HepG2 (cell line): ENCODE measurements around the gene OSM. TPM values are rescaled to one million over a fixed set of nuclear protein-coding genes. Genes with fewer than 3 reads are reported as not detected.

ENCODE experiments used
- ATAC-seq: fragments of 200-7000 bp; cut with Tn5 transposase; 3 replicates; pipeline ENCODE4 v1.9.1; 2020; ENCODE audit warnings: mild to moderate bottlenecking, moderate library complexity
- BruUV-seq: library from RNA; stranded (reverse); fragments of 400-500 nt; replicated peaks from 2 replicates; lab custom pipeline; 2021; lab: Mats Ljungman, UMichigan
- CTCF ChIA-PET: fragments of 300-600 bp; formaldehyde crosslinking; extraction: SDS; loops from one replicate; lab custom pipeline; 2021; ENCODE audit warnings: low total read pairs, inconsistent platforms, low intra/inter-chr PET ratio; lab: Yijun Ruan, JAX
- POLR2A ChIA-PET: fragments of 350-600 bp; sonication (Branson Sonifier 250); formaldehyde crosslinking; loops from one replicate; lab custom pipeline; 2020; ENCODE audit warnings: antibody characterized with exemption, inconsistent platforms; lab: Yijun Ruan, JAX
- DNase-seq: peaks from one replicate; pipeline ENCODE4 v3.0.0-alpha.2; 2015; ENCODE audit warnings: low spot score
- FAIRE-seq: peaks from 3 replicates; lab custom pipeline; 2011; peaks lifted over from hg19 to GRCh38; lab: Jason Lieb, UNC
- H2AFZ ChIP-seq: one replicate; pipeline ENCODE4 v1.6.1; 2011; ENCODE audit warnings: low read length, inconsistent platforms
- H3K27ac ChIP-seq: fragments of 300-600 bp; 3 replicates; pipeline ENCODE4 v1.8.0; 2011; ENCODE audit warnings: mixed run types, mild to moderate bottlenecking, mixed read lengths, low read length, inconsistent platforms; ENCODE audit not compliant: insufficient read depth; ENCODE audit errors: extremely low read length
- H3K27me3 ChIP-seq, 2 experiments: fragments of 200-600 bp in 1 of 2; 2 replicates in 1 of 2; 3 replicates in 1 of 2; pipeline versions ENCODE4 v1.6.0 to v1.8.0; 2011; ENCODE audit warnings: low read length in 2 of 2, mild to moderate bottlenecking in 2 of 2, moderate library complexity in 2 of 2, inconsistent platforms in 1 of 2; ENCODE audit not compliant: insufficient read depth in 2 of 2, control insufficient read depth in 1 of 2
- H3K36me3 ChIP-seq, 2 experiments: fragments of 200-600 bp in 1 of 2; replicated peaks in 1 of 2; 2 replicates in 1 of 2; 3 replicates in 1 of 2; pipeline versions ENCODE4 v1.5.1 to v1.8.0; 2011; ENCODE audit warnings: low read length in 2 of 2, inconsistent platforms in 1 of 2; ENCODE audit not compliant: insufficient read depth in 2 of 2, control insufficient read depth in 1 of 2
- H3K4me1 ChIP-seq: 2 replicates; pipeline ENCODE4 v1.5.1; 2012; ENCODE audit warnings: low read length, inconsistent platforms; ENCODE audit not compliant: insufficient read depth
- H3K4me2 ChIP-seq: 2 replicates; pipeline ENCODE4 v1.6.0; 2011; ENCODE audit warnings: low read depth, low read length, inconsistent platforms
- H3K4me3 ChIP-seq, 3 experiments: fragments of 200-600 bp in 1 of 3; sonication (generic), shearing (Covaris generic) in 1 of 3; replicated peaks in 1 of 3; 2 replicates each; pipeline ENCODE4 v1.5.1; 2011 to 2016; ENCODE audit warnings: low read length in 3 of 3, inconsistent platforms in 2 of 3, low read depth in 2 of 3, mild to moderate bottlenecking in 2 of 3, control low read depth in 1 of 3, mixed read lengths in 1 of 3; ENCODE audit not compliant: insufficient read depth in 1 of 3
- H3K79me2 ChIP-seq: one replicate; pipeline ENCODE4 v1.6.1; 2011; ENCODE audit warnings: low read length, inconsistent platforms; ENCODE audit not compliant: insufficient read depth
- H3K9ac ChIP-seq: 2 replicates; pipeline ENCODE4 v1.6.0; 2011; ENCODE audit warnings: mild to moderate bottlenecking, low read depth, low read length, inconsistent platforms; ENCODE audit not compliant: insufficient read depth
- H3K9me3 ChIP-seq: 2 replicates; pipeline ENCODE4 v1.5.1; 2012; ENCODE audit warnings: mild to moderate bottlenecking, low read length
- H4K20me1 ChIP-seq: 2 replicates; pipeline ENCODE4 v1.6.0; 2011; ENCODE audit warnings: inconsistent platforms, mild to moderate bottlenecking, low read length, moderate library complexity; ENCODE audit not compliant: insufficient read depth
- ATF4 ChIP-seq, 2 experiments: fragments of 450-650 bp in 1 of 2; sonication (generic) in 1 of 2; formaldehyde crosslinking; IDR thresholded peaks; 2 replicates each; pipeline versions ENCODE4 v1.5.0 to v1.8.0; 2020 to 2022; ENCODE audit warnings: mild to moderate bottlenecking in 1 of 2, missing genetic modification reagents in 1 of 2
- CAMTA2 ChIP-seq: sonication (generic); formaldehyde crosslinking; IDR thresholded peaks from 2 replicates; pipeline ENCODE4 v1.4.0; 2020; ENCODE audit warnings: mild to moderate bottlenecking, missing genetic modification reagents, borderline replicate concordance
- CEBPB ChIP-seq: IDR thresholded peaks from 2 replicates; pipeline ENCODE4 v1.6.1; 2011; ENCODE audit warnings: low read depth, low read length, improper control_type of control experiment, borderline replicate concordance
- CREB1 ChIP-seq, 2 experiments: fragments of 450-650 bp in 1 of 2; IDR thresholded peaks; 2 replicates each; pipeline ENCODE4 v1.6.1; 2016 to 2017; ENCODE audit warnings: control low read depth in 1 of 2, mild to moderate bottlenecking in 1 of 2, missing compliant biosample characterization in 1 of 2, missing genetic modification characterization in 1 of 2
- ELF3 ChIP-seq: IDR thresholded peaks from 2 replicates; pipeline ENCODE4 v1.6.1; 2016; ENCODE audit warnings: missing genetic modification reagents, missing compliant biosample characterization
- FOSL2 ChIP-seq: sonication (generic); formaldehyde crosslinking; IDR thresholded peaks from 2 replicates; pipeline ENCODE4 v1.4.0; 2020; ENCODE audit warnings: missing genetic modification reagents
- KDM2A ChIP-seq: sonication (generic); formaldehyde crosslinking; IDR thresholded peaks from 2 replicates; pipeline ENCODE4 v1.4.0; 2020; ENCODE audit warnings: low read depth, missing genetic modification reagents, borderline replicate concordance
- MAFF ChIP-seq: IDR thresholded peaks from 2 replicates; pipeline ENCODE4 v1.6.1; 2011; ENCODE audit warnings: low read depth, low read length, improper control_type of control experiment
- NFE2 ChIP-seq: sonication (generic); formaldehyde crosslinking; IDR thresholded peaks from 2 replicates; pipeline ENCODE4 v1.4.0; 2020; ENCODE audit warnings: missing genetic modification reagents
- NFE2L2 ChIP-seq: fragments of 150-350 bp; IDR thresholded peaks from 2 replicates; pipeline ENCODE4 v1.6.1; 2014; ENCODE audit warnings: low read length
- ZBTB21 ChIP-seq: sonication (generic); formaldehyde crosslinking; IDR thresholded peaks from 2 replicates; pipeline ENCODE4 v1.4.0; 2020; ENCODE audit warnings: missing genetic modification reagents
- ZNF768 ChIP-seq: sonication (generic); formaldehyde crosslinking; IDR thresholded peaks from 2 replicates; pipeline ENCODE4 v1.4.0; 2020; ENCODE audit warnings: missing genetic modification reagents
- WGBS: methylation state at CpG from one replicate; pipeline ENCODE4 v1.1.6; 2017; ENCODE audit warnings: low lambda C conversion rate; 5-methylcytosine and 5-hydroxymethylcytosine counted together
- in situ Hi-C: cut with HindIII; loops from 2 replicates; pipeline ENCODE4 v1.10.0; 2017; ENCODE audit warnings: low pct_unique_long_range_greater_than_20kb; ENCODE audit not compliant: extremely low pct_ligation_motif_present
- intact Hi-C: fragments of 100-400 bp; cut with micrococcal nuclease; formaldehyde crosslinking; loops from one replicate; pipeline ENCODE4 v1.10.0; 2022; ENCODE audit not compliant: unreplicated experiment
- polyA plus RNA-seq, 8 experiments: library from polyadenylated mRNA; depleted of rRNA in 3 of 8; stranded (reverse) in 7 of 8; unstranded in 1 of 8; fragments of >200 nt; fragmentation: Illumina TruSeq in 4 of 8; extraction: Trizol in 4 of 8; gene quantifications; 2 replicates each; pipeline versions ENCODE4 v1.2.1 to v1.2.3, GENCODE V29; 2011 to 2016; ENCODE audit warnings: low read depth in 4 of 8, missing spikeins in 1 of 8, mixed read lengths in 1 of 8; ENCODE audit not compliant: insufficient read depth in 1 of 8
- total RNA-seq, 5 experiments: library from RNA; depleted of rRNA; stranded (reverse); fragments of >200 nt; fragmentation: Illumina TruSeq; extraction: Trizol; gene quantifications; 2 replicates each; pipeline ENCODE4 v1.2.3, GENCODE V29; 2016; ENCODE audit warnings: low read depth in 1 of 5
- TF ChIP-seq, protein P1 (sequence below): sonication (generic); formaldehyde crosslinking; IDR thresholded peaks from 2 replicates; pipeline ENCODE4 v1.4.0; 2020; ENCODE audit warnings: missing genetic modification reagents

Gene OSM
- total and polyA plus RNA-seq, 2 of the 13 experiments (the other 11 are each of a cell fraction or from before 2014, with no cell fraction given): not detected

DNA sequence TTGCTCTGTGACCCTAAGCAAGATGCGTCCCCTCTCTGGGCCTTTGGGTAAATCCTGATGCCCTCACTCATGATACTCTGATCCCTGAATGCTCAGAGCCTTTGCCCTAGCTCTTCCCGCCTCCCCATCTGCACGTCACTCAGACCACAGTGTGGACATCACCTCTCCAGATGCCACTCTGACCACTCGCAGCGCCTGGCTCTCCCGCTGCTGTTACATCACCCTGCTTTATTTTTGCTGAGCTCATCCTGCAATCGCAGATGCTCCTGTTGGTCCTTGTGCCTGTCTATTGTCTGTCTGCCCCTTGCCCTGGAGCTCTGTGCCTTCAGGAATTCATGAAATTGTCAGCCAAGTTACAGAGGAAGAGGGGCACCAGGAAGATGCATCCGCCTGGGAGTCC is 5.5 kb downstream of the OSM start:
- H3K4me2 ChIP-seq: no peak overlapping the region
- DNase-seq: peak; percentile 41
- intact Hi-C loops: no loop called here
- H3K36me3 ChIP-seq: no peaks in the 10 kb centered on the region
- H3K4me3 ChIP-seq: no peak overlapping the region; a peak in 1 of 6 replicates
- TF ChIP-seq CAMTA2 (CRISPR knock-in tag) (no peak), MAFF (peak; percentile 46; the same call in 1 of the 2 replicates), CEBPB (peak; percentile 58; the same call in 1 of the 2 replicates), ELF3 (no peak), NFE2L2 (peak; percentile 40; the same call in 1 of the 2 replicates), ATF4 (CRISPR knock-in tag; IDR thresholded peaks at IDR 0.05) (peak in 1 of 2 experiments; percentile 54; a peak in 1 of 4 replicates), ZNF768 (CRISPR knock-in tag) (peak; percentile 77), FOSL2 (CRISPR knock-in tag) (peak; percentile 15; the same call in 1 of the 2 replicates), NFE2 (CRISPR knock-in tag) (peak; percentile 65; the same call in 1 of the 2 replicates), KDM2A (0 out of 2 replicates have a peak, but pooled peaks have one; percentile 12), ZBTB21 (CRISPR knock-in tag) (peak; percentile 67; the same call in 1 of the 2 replicates), CREB1 (IDR thresholded peaks at IDR 0.05) (peak; percentile 35; the same call in 1 of the 2 replicates), CREB1 (CRISPR knock-in tag; IDR thresholded peaks at IDR 0.05) (no peak)
- TF ChIP-seq, protein P1, sequence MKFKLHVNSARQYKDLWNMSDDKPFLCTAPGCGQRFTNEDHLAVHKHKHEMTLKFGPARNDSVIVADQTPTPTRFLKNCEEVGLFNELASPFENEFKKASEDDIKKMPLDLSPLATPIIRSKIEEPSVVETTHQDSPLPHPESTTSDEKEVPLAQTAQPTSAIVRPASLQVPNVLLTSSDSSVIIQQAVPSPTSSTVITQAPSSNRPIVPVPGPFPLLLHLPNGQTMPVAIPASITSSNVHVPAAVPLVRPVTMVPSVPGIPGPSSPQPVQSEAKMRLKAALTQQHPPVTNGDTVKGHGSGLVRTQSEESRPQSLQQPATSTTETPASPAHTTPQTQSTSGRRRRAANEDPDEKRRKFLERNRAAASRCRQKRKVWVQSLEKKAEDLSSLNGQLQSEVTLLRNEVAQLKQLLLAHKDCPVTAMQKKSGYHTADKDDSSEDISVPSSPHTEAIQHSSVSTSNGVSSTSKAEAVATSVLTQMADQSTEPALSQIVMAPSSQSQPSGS (CRISPR knock-in tag): no peak
- no peak for ATAC-seq
- H3K27ac ChIP-seq: no peak overlapping the region
- H3K27me3 ChIP-seq: peaks cover 12 to 49% of the 10 kb centered on the region in 2 experiments
- ChIA-PET POLR2A (interaction anchor here (0.8 kb wide), 1 partner anchor 51 kb away, joined by 3 read pairs; no protein-coding TSS in a partner anchor), CTCF (no interaction called here)
- H3K79me2 ChIP-seq: no peaks in the 10 kb centered on the region
- in situ Hi-C loops: loop anchor here (5.0 to 10.0 kb wide), 2 partner anchors 126 to 224 kb away; partner anchors contain the start of gene RNF215
- no peak for FAIRE-seq
- H3K4me1 ChIP-seq: peaks cover 52% of the 10 kb centered on the region
- H2AFZ ChIP-seq: no peak overlapping the region
- H4K20me1 ChIP-seq: no peaks in the 10 kb centered on the region
- no TSS peak for BruUV-seq
- no peaks in the 10 kb centered on the region for H3K9me3 ChIP-seq
- H3K9ac ChIP-seq: no peak overlapping the region
- 4% methylated on average over 8 of the region's 8 CpGs for WGBS
